ENCODE results near the gene KIAA0319L.
A peak's percentile ranks its signal among the peaks of the same experiment; 100 is the strongest.
"Not testable (repeated sequence)": the region's sequence is repeated elsewhere in the genome, so short reads cannot be mapped to it uniquely, and the experiment has no call there.

Gene KIAA0319L

DNA sequence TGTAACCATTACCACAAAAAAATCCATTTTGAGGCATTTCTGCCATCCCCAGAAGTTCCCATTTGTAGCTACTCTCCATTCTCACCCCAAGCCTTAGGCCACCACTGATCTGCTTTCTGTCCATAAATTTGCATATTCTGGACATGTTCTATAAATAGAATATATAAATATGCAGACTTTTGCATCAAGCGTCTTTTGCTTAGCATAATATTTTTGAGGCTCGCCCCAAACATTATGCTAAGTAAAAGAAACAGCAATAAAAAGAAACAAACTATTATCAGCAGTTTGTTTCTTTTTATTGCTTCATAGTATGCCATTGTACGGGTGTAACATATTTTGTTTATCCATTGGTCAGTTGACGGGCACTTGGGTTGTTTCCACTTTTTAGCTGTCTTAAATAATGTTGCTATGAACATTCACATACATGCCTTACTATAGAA, 23.8 kb upstream of the KIAA0319L start:
- DNase-seq, result no peak

GRCh38 chr1:35577071-35577998, 20.1 kb upstream of the KIAA0319L start:
- no peak for DNase-seq

DNA sequence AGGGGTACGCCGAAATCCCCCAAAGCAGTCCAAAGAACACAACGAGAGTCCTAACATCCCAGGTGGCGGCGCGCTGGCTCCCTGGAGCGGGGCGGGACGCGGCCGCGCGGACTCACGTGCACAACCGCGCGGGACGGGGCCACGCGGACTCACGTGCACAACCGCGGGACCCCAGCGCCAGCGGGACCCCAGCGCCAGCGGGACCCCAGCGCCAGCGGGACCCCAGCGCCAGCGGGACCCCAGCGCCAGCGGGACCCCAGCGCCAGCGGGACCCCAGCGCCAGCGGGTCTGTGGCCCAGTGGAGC, 19.5 kb upstream of the KIAA0319L start:
- DNase-seq, result not testable (repeated sequence)

DNA sequence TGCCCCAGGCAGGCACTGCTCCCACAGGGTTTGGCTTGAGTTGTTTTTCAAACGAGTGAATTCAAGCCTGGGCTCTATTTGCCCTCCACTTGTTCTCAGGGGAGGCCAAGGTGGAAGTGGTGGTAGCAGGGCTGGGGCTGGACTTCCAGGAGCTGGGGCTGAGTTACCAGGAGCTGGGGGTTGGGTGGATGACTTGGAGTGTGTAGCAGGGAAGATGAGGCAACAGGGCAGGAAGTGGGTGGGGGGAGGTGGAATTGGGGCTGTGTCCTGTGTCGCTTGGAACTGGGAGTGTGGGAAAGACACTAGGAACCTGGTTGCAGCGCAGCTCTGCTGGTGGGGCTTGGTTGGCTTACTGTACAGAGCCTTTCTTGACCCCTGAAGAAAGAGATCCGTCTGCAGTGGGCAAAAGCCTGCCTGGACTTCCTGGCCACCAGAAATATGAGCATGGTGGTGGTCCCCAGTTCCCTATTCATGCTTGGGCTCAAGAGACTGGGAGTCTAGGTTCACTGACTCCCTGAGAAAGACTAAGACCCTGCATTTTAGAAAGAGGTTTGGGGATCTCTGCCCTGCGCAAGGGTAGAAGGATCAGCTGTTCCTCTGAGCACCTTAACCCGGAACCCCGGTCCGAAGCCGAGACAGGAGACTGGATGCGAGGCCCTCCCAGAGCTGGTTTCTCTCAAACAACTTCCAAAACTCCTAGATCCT, 19.0 kb upstream of the KIAA0319L start:
- DNase-seq, result no peak

DNA sequence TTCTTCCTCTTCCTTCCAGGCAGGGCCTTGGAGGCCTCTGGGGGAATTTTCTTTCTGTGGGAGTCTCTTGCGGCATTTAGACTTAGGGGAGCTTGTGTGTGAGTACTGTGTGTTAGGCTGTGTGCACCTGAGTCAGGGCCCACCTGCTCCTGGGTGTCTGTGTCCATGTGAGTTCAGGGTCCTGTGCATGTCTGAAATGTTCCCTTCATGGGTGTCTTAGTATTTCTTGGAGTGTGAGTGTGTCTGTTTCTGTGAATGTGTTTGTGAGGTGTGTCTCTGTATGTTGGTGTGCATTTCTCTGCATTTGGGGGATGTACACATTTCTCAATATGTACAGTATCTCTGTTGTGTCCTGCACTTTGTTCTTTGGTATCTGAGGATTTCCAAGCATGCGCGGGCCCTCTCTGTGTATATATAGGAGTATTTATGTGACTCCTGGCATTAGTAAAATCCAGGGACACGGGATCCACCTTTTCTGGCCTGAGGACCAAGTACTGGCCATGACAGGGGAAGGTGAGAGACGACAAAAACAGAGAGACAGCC, 18.3 kb upstream of the KIAA0319L start:
- DNase-seq, result no peak

DNA sequence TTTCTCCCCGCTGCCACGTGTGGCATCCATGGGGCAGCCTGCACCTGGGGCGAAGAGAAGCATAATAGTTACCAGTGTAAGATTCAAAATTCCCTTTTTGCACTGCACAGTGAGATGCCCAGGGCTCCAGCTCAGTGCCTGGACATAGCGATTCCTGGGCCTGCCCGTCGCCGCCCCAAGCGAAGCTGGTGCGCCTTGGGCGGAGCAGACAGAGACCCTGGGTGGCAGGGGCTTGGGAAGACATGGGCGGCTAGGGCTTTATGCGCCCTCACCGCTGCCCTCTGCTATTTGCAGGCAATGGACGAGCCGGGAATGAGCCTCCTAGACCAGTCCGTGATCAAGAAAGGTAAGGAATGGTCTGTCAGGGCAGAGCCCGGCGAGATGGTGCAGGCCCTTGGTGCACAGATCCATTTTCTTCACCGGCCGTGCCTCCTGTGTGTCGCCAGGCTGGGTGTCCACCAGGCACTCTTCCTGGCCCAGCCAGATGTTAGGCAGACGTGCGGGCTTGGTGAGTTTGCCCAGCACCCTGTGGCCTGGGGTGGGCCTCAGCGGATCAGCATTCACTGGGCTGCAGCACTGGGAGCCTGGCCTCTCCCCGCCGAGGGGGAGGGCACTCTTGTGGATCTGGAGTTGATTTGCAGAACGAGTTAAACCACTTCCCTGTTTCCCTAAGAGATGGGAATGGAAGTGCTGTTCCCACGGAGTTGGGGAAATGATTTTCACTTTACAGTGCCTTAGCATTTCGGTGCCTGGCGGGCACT, 17.6 kb upstream of the KIAA0319L start:
- DNase-seq, result peak; percentile 93

- DNase-seq, result no peak
Measured at GRCh38 chr1:35574125-35574654, 17.0 kb upstream of the KIAA0319L start.

DNA sequence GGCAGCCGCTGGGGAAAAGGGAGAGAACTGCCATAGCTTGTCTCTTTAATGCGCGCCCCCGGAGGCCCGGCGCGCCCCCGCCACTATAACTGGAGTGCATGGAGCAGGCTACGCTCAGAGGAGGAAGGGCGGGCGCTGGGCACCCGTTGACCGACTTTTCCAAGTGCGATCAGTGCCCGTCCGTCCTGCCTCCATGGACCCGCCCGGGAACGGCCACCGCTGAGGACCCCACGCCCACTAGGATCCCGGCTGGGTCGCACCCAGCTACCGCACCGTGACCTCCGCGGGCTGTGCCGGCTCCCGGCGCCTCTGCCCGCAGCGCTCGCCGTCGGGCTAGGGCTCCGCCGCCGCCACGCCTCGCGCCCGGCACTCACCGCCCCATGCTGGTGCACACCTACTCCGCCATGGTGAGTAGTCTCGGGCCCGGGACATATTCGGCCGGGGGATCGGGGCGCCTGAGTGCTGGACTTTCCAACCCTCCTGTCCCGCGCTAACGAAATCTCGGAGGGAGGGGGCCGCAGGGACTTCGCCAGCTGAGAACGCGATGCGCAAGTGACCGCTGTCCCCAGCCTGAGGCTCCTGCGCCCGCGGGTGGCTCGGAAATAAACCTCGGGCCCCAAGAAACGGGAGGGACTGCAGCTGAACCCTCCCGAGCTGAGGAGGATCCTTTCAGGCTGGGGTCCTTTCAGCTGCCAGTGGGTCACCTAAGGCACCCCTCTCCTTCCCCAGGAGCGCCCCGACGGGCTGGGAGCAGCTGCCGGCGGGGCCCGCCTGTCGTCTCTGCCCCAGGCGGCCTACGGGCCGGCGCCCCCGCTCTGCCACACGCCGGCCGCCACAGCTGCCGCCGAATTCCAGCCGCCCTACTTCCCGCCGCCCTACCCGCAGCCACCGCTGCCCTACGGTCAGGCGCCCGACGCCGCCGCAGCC, 16.3 kb upstream of the KIAA0319L start, which contains the start of gene TFAP2E:
Gene TFAP2E, plus strand, starts transcription at position 117 of the 927 bp plus-strand sequence. Its CDS starts 264 bp downstream, at position 381.
- peak; percentile 91 for DNase-seq

- no peak for DNase-seq
Measured at GRCh38 chr1:35572296-35572695, 15.1 kb upstream of the KIAA0319L start.

GRCh38 chr1:35571263-35571662, 14.1 kb upstream of the KIAA0319L start:
- no peak for DNase-seq

DNA sequence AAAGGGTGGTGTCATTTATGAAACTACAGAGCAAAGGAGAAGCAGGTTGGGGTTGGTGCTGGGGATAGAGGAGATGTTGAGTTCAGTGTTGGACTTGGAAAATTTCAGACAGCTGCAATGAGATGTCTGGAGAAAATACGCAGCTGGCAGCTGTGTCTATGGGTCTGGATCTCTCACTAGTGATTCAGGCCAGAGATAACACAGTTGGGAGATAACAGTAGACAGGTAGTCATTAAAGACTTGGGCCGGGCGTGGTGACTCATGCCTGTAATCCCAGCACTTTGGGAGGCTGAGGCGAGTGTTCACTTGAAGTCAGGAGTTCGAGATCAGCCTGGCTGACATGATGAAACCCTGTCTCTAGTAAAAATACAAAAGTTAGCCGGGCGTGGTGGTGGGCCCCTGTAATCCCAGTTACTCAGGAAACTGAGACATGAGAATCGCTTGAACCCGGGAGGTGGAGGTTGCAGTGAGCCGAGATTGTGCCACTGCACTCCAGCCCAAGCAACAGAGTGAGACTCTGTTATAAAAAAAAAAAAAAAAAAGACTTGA, 13.5 kb upstream of the KIAA0319L start:
- no peak for DNase-seq

DNA sequence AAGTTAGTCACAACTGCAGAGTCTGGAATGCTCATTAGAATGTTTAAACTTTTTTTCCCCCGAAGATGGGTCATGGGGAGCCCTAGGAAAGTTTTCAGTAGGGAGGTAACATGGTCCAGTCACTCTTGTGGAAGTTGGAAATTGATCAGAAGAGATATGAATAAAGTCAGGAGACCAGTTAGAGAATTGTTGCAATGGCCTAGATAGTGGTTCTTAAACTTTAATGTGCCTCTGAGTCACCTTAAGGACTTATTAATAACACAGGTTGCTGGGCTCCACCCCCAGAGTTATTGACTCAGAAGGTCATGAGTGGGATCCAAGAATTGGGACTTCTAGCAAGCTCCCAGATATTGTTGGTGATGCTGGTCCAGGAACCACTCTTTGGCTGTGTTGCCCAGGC, 12.7 kb upstream of the KIAA0319L start:
- no peak for DNase-seq

DNA sequence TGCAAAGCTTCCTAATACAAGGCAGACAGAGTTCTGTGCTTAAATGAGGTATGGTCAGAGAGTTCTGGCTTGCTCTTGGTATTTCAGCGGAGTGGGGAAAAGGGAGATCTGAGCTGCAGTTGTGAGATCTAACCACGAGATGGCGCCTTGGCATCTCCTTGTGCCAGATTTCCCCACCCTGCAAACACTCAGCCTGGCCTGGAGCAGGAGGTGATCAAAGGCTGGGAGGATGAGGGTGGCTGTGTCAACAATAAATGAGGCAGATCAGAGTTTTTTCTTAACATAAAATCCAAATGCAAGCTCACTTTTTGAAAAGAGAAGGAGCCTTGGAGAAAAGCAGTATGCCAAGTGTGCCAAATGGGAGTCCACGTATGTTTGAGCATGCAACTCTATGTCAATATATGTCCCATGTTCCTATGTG, 11.8 kb upstream of the KIAA0319L start:
- peak; percentile 62 for DNase-seq

GRCh38 chr1:35567947-35568558, 10.8 kb upstream of the KIAA0319L start:
- DNase-seq, result no peak

- no peak for DNase-seq
Measured at GRCh38 chr1:35565742-35566133, 8.5 kb upstream of the KIAA0319L start.

- DNase-seq, result no peak
Measured at GRCh38 chr1:35564884-35565741, 7.9 kb upstream of the KIAA0319L start.

DNA sequence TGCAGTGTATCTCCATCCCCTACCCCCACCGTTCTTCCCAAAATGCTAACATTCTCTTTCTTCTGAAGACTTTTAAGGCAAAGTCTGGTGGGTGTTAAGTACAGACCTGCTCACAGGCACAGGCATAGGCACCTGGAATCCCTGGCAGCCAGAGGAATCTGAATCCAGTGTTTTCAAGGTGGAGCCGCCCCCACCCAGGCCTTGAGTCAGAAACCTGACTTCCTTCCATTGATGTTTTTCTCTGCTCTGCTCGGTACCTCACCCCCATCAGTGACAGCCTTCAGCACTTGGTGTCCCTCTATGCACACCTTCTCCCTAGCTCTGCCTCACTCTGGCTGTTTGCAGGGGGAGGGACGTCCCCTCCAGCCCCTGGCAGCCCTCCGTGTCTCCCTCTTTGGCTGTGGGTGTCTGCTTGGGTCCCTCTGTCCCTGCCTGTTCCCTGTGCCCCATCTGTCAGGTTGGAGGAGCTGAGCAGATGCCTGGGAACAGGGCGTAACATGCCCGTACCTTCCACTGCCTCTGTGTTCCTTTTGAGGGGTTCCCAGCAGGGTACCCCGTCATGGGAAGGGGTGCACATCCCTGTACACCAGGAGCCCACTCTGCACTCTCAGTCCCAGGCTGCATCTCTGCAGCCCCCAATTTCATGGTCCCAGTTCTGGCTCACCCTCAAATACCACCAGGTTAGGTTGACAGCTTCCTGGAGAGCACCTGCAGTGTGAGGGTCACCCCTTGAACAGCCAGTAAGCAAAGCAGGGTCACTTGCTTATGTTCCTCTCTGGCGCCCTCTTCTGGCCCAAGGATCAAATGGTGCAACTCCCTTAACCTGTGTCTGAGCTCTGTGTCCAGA, 7.1 kb upstream of the KIAA0319L start:
- peak; percentile 75 for DNase-seq

DNA sequence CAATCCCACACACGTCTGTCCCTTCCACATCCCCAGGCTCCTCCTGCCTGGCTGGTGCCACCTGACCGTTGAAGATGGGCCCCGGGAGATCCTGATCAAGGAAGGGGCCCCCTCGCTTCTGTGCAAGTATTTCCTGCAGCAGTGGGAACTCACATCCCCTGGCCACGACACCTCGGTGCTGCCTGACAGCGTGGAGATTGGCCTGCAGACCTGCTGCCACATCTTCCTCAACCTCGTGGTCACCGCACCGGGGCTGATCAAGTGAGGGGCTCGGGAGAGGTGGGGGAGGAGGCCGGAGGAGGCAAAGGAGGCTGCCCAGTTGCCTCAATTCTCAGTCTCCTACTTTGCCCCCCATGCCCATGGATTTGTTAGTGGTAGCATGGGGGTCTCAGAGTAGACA, 6.0 kb upstream of the KIAA0319L start:
- DNase-seq, result no peak

Measured in NCI-H510A (cell line).